LNCAP (cell line): ENCODE results near the gene NLRP13.

ENCODE experiments used
- CTCF ChIP-seq: fragments of 450-650 bp; IDR thresholded peaks from 2 replicates; pipeline ENCODE4 v1.5.1; 2017; ENCODE audit warnings: mild to moderate bottlenecking

Gene NLRP13

GRCh38 chr19:55855160-55855559, 77.0 kb downstream of the NLRP13 start:
- no peak for TF ChIP-seq CTCF
